ENCODE measurements around the gene OAF. TPM values are rescaled to one million over a fixed set of nuclear protein-coding genes. Genes with fewer than 3 reads are reported as not detected.

OAF gene
- total and polyA plus RNA-seq, 9 of the 15 experiments (the other 6 are each of a cell fraction or from before 2014, with no cell fraction given) = 1.1 to 21.6 (median 7.5) TPM

GRCh38 chr11:120203626-120204025 lies 7.2 kb upstream of the OAF start:
- Histone ChIP-seq H3K4me1 (replicated peaks in 1 of 2; ENCODE audit: control insufficient read depth in 2 of 2, insufficient read depth in 2 of 2, low read length in 2 of 2) (peaks cover 4% of the 10 kb centered on the region in 2 experiments; a peak in 2 of 5 replicates), H3K79me2 (ENCODE audit: control insufficient read depth, insufficient read depth, low read length) (no peaks in the 10 kb centered on the region), H3K27me3 (ENCODE audit: control insufficient read depth in 2 of 2, insufficient read depth in 2 of 2, low read length in 2 of 2) (peaks cover 14 to 27% of the 10 kb centered on the region in 2 experiments; a peak in 3 of 5 replicates), H3K36me3 (ENCODE audit: control insufficient read depth, insufficient read depth, low read length) (no peaks in the 10 kb centered on the region), H3K4me3 (no peak overlapping the region), H3K9me3 (replicated peaks; ENCODE audit: control insufficient read depth, insufficient read depth, low read depth, low read length) (no peaks in the 10 kb centered on the region), H3K27ac (ENCODE audit: extremely low read depth, low read depth, low read length) (no peak overlapping the region), H4K20me1 (replicated peaks; ENCODE audit: control insufficient read depth, insufficient read depth, low read length) (peaks cover 3% of the 10 kb centered on the region; the same call in 1 of the 2 replicates), H2AFZ (ENCODE audit: low read depth, low read length) (no peak overlapping the region), H3K9me1 (ENCODE audit: control insufficient read depth, insufficient read depth, low read length) (peaks cover 2% of the 10 kb centered on the region), H3K9ac (ENCODE audit: insufficient read depth in 1 of 2, low read depth in 2 of 2, low read length in 2 of 2) (no peak overlapping the region), H3K4me2 (ENCODE audit: insufficient read depth, low read length) (no peak overlapping the region)
- WGBS (ENCODE audit: insufficient coverage, low coverage, missing lambda C conversion rate) = 41% methylated on average over 3 of the region's 4 CpGs
- DNase-seq (ENCODE audit: extremely low read depth in 1 of 4, low spot score in 3 of 4) (no peak), ATAC-seq (no peak), FAIRE-seq (no peak)
- CTCF ChIA-PET (ENCODE audit: low intra/inter-chr PET ratio) = no interaction called here
- in situ Hi-C loops (cut with MboI) = no loop called here
- POLR2A ChIA-PET = interaction anchor here (0.6 to 1.3 kb wide), 2 partner anchors 11 to 14 kb away, joined by 3 read pairs; no protein-coding TSS in a partner anchor
- TF ChIP-seq COPS2 (conservative IDR thresholded peaks at IDR 0.05) (no peak), RBM34 (IDR thresholded peaks at IDR 0.05; ENCODE audit: borderline replicate concordance, insufficient read depth, low read length) (no peak), ZNF224 (CRISPR knock-in tag; IDR thresholded peaks at IDR 0.05) (no peak), NFE2 (IDR thresholded peaks at IDR 0.05; ENCODE audit: low read depth) (no peak)
- no TSS peak for BruUV-seq (replicated peaks)
- intact Hi-C loops (cut with micrococcal nuclease) = no loop called here

- intact Hi-C loops (cut with micrococcal nuclease) (no loop called here), in situ Hi-C loops (cut with MboI) (no loop called here)
- CTCF ChIA-PET (ENCODE audit: low intra/inter-chr PET ratio) = no interaction called here
- no peaks in the 10 kb centered on the region for H4K20me1 ChIP-seq (replicated peaks; ENCODE audit: control insufficient read depth, insufficient read depth, low read length)
- DNase-seq (ENCODE audit: extremely low read depth in 1 of 4, low spot score in 3 of 4) (no peak), FAIRE-seq (no peak), ATAC-seq (no peak)
- POLR2A ChIA-PET = interaction anchor here (0.5 to 0.6 kb wide), 2 partner anchors 22 to 40 kb away, joined by 3 read pairs; no protein-coding TSS in a partner anchor
- H2AFZ ChIP-seq (ENCODE audit: low read depth, low read length) = no peak overlapping the region
- H3K9me3 ChIP-seq (replicated peaks; ENCODE audit: control insufficient read depth, insufficient read depth, low read depth, low read length) = no peaks in the 10 kb centered on the region
- H3K9me1 ChIP-seq (ENCODE audit: control insufficient read depth, insufficient read depth, low read length) = no peaks in the 10 kb centered on the region
- no peak overlapping the region for H3K9ac ChIP-seq (ENCODE audit: insufficient read depth in 1 of 2, low read depth in 2 of 2, low read length in 2 of 2)
- no peak overlapping the region for H3K27ac ChIP-seq (ENCODE audit: extremely low read depth, low read depth, low read length)
- no peak overlapping the region for H3K4me2 ChIP-seq (ENCODE audit: insufficient read depth, low read length)
- peaks cover 2 to 11% of the 10 kb centered on the region in 2 experiments; a peak in 2 of 5 replicates for H3K27me3 ChIP-seq (ENCODE audit: control insufficient read depth in 2 of 2, insufficient read depth in 2 of 2, low read length in 2 of 2)
- peaks cover 7 to 11% of the 10 kb centered on the region in 2 experiments; a peak in 4 of 5 replicates for H3K4me1 ChIP-seq (replicated peaks in 1 of 2; ENCODE audit: control insufficient read depth in 2 of 2, insufficient read depth in 2 of 2, low read length in 2 of 2)
- no peaks in the 10 kb centered on the region for H3K79me2 ChIP-seq (ENCODE audit: control insufficient read depth, insufficient read depth, low read length)
- no peaks in the 10 kb centered on the region for H3K36me3 ChIP-seq (ENCODE audit: control insufficient read depth, insufficient read depth, low read length)
- no peak overlapping the region for H3K4me3 ChIP-seq
- BruUV-seq (replicated peaks) = no TSS peak
- WGBS (ENCODE audit: insufficient coverage, low coverage, missing lambda C conversion rate) = 31% methylated on average over 7 of the region's 7 CpGs
- TF ChIP-seq ZNF184 (CRISPR knock-in tag; IDR thresholded peaks at IDR 0.05) (no peak), RERE (CRISPR knock-in tag; IDR thresholded peaks at IDR 0.05; ENCODE audit: borderline replicate concordance) (no peak), JUND (IDR thresholded peaks at IDR 0.05; ENCODE audit: borderline replicate concordance, low read depth, low read length) (peak; percentile 78; the same call in 1 of the 2 replicates), JUND (tag; IDR thresholded peaks at IDR 0.05; ENCODE audit: borderline replicate concordance, low read depth, low read length) (no peak), BHLHE40 (IDR thresholded peaks at IDR 0.05; ENCODE audit: low read length) (peak; percentile 82)
These were observed 5.2 kb upstream of the OAF start for GRCh38 chr11:120205596-120206161.

Measured in K562 (cell line).